Measurements from ENCODE around the gene GPC5. TPM values are rescaled to one million over a fixed set of nuclear protein-coding genes. Genes with fewer than 3 reads are reported as not detected.

Gene GPC5
- polyA plus RNA-seq, 1 experiment, result not detected

DNA sequence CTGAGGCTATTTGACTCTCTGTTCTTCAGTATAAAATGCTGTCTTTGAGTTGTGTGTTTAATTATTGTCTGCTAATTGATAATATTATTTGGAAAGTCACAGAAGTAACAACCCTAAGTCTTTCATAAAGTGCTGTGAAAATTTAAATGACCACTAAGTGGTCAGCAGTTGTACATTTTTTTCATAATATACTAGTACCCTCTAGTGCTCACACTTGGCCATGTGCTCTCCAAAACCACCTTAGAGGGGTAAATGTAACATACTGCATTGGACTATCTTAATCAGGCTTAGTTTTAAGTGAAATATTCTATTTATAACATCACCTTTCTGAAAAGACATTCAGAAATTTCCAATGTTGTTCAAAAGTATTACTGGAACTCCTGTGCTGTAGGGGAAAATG lies 745.3 kb downstream of the GPC5 start:
- H3K27me3 ChIP-seq (ENCODE audit: control insufficient read depth, insufficient read depth, low read length), result no peaks in the 10 kb centered on the region
- TF ChIP-seq, protein P1, sequence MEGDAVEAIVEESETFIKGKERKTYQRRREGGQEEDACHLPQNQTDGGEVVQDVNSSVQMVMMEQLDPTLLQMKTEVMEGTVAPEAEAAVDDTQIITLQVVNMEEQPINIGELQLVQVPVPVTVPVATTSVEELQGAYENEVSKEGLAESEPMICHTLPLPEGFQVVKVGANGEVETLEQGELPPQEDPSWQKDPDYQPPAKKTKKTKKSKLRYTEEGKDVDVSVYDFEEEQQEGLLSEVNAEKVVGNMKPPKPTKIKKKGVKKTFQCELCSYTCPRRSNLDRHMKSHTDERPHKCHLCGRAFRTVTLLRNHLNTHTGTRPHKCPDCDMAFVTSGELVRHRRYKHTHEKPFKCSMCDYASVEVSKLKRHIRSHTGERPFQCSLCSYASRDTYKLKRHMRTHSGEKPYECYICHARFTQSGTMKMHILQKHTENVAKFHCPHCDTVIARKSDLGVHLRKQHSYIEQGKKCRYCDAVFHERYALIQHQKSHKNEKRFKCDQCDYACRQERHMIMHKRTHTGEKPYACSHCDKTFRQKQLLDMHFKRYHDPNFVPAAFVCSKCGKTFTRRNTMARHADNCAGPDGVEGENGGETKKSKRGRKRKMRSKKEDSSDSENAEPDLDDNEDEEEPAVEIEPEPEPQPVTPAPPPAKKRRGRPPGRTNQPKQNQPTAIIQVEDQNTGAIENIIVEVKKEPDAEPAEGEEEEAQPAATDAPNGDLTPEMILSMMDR (IDR thresholded peaks at IDR 0.05; ENCODE audit: insufficient read depth, low read depth, low read length), result no peak
- H3K4me3 ChIP-seq (ENCODE audit: low read depth, low read length), result no peak overlapping the region
- DNase-seq (ENCODE audit: low read depth), result no peak
- CTCF ChIA-PET, result no interaction called here
- H3K36me3 ChIP-seq (ENCODE audit: control insufficient read depth, insufficient read depth, low read length), result no peaks in the 10 kb centered on the region
- POLR2A ChIA-PET, result no interaction called here

DNA sequence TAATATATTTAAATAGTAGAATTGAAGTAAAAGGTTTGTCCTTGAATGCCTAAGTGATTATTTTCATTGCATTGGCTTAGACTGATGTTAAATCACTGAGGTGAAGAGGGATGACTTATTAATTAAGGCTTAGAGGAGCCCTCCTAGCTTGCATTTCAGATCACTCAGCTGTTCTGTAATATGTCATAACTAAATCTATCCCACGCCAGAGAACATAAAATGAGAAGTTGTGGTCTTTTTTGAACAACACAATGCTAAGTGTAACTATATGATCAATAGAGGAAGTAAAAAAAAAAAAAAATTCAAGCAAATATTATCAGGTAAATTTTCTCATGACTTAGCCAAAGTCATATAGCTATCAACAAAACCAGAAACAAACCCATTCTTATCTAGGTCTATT lies 752.2 kb downstream of the GPC5 start:
- Histone ChIP-seq H3K4me3 (ENCODE audit: low read depth, low read length) (no peak overlapping the region), H3K27me3 (ENCODE audit: control insufficient read depth, insufficient read depth, low read length) (no peaks in the 10 kb centered on the region), H3K36me3 (ENCODE audit: control insufficient read depth, insufficient read depth, low read length) (no peaks in the 10 kb centered on the region)
- ChIA-PET POLR2A (no interaction called here), CTCF (no interaction called here)
- no peak for DNase-seq (ENCODE audit: low read depth)
- TF ChIP-seq, protein P1 (IDR thresholded peaks at IDR 0.05; ENCODE audit: insufficient read depth, low read depth, low read length), result no peak

GRCh38 chr13:92158346-92158745 lies 759.9 kb downstream of the GPC5 start:
- Histone ChIP-seq H3K4me3 (ENCODE audit: low read depth, low read length) (no peak overlapping the region), H3K27me3 (ENCODE audit: control insufficient read depth, insufficient read depth, low read length) (no peaks in the 10 kb centered on the region), H3K36me3 (ENCODE audit: control insufficient read depth, insufficient read depth, low read length) (no peaks in the 10 kb centered on the region)
- DNase-seq (ENCODE audit: low read depth), result no peak
- ChIA-PET POLR2A (no interaction called here), CTCF (interaction anchor here (0.7 kb wide), 1 partner anchor 9 kb away, joined by 3 read pairs; no protein-coding TSS in a partner anchor)
- TF ChIP-seq, protein P1 (IDR thresholded peaks at IDR 0.05; ENCODE audit: insufficient read depth, low read depth, low read length), result no peak

GRCh38 chr13:92164822-92165221 lies 766.4 kb downstream of the GPC5 start:
- POLR2A ChIA-PET, result no interaction called here
- H3K27me3 ChIP-seq (ENCODE audit: control insufficient read depth, insufficient read depth, low read length), result no peaks in the 10 kb centered on the region
- H3K36me3 ChIP-seq (ENCODE audit: control insufficient read depth, insufficient read depth, low read length), result no peaks in the 10 kb centered on the region
- DNase-seq (ENCODE audit: low read depth), result no peak
- TF ChIP-seq, protein P1 (IDR thresholded peaks at IDR 0.05; ENCODE audit: insufficient read depth, low read depth, low read length), result no peak
- CTCF ChIA-PET, result no interaction called here
- no peak overlapping the region for H3K4me3 ChIP-seq (ENCODE audit: low read depth, low read length)

GRCh38 chr13:92172191-92172590 lies 773.8 kb downstream of the GPC5 start:
- TF ChIP-seq, protein P1 (IDR thresholded peaks at IDR 0.05; ENCODE audit: insufficient read depth, low read depth, low read length), result no peak
- H3K36me3 ChIP-seq (ENCODE audit: control insufficient read depth, insufficient read depth, low read length), result no peaks in the 10 kb centered on the region
- no peak for DNase-seq (ENCODE audit: low read depth)
- H3K4me3 ChIP-seq (ENCODE audit: low read depth, low read length), result no peak overlapping the region
- no peaks in the 10 kb centered on the region for H3K27me3 ChIP-seq (ENCODE audit: control insufficient read depth, insufficient read depth, low read length)
- CTCF ChIA-PET, result no interaction called here
- POLR2A ChIA-PET, result no interaction called here
